NCI-H446 (cell line): ENCODE data around the gene OR2B2.
A peak's percentile ranks its signal among the peaks of the same experiment; 100 is the strongest.

Experiments
- DNase-seq, 2 experiments: peaks; one replicate each; lab custom pipeline; 2025; lab: John Stamatoyannopoulos, UW

Gene OR2B2

DNA sequence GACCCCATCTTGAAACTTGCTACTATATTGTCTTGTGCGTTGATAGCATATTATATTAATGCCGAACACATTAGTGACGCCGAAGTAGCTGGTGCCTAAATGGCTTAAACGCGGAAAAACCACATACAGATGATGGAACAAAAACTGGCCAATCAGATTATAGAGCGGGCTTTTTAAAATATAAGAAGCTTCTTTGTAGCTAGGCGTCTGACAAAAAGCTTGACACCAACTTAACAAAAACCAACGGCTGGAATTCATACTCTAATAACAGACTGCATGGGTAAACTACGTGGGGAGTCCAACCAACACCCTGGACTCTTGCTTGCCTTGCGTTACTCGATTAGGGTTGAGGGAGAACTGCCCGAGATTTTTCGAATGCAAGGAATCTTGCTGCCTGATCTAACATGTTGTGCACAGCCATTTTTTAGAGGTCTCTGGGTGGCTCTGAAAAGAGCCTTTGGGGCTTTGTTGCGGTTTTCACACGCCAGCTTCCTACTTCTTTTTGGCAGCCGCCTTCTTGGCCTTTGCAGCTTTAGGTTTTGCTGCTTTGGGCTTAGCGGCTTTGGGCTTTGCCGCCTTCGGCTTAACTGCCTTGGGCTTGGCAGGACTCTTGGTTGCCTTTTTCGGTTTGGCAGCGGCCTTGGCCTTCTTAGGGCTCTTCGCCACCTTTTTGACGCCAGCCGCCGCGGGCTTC lies 45.7 kb downstream of the OR2B2 start:
- no peak for DNase-seq

DNA sequence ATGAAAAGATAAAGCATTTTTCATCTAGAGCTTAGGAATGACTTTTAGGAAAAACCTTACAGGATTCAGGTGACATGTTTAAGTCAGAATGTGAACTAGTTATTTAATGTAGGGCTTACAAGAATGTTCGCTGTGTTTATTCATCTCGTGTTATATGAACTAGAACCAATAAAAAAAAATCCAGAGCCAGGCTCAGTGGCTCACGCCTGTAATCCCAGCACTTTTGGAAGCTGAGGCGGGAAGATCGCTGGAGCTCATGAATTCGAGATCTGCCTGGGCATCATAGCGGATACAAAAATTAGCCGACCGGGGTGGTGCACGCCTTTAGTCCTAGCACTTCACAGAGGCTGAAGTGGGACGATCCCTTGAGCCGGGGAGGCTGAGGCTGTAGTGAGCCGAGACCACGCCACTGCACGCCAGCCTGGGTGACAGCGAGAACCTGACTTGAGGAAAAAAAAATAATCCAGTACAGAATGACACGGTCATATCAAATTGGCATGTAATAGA lies 46.3 kb downstream of the OR2B2 start:
- no peak for DNase-seq

DNA sequence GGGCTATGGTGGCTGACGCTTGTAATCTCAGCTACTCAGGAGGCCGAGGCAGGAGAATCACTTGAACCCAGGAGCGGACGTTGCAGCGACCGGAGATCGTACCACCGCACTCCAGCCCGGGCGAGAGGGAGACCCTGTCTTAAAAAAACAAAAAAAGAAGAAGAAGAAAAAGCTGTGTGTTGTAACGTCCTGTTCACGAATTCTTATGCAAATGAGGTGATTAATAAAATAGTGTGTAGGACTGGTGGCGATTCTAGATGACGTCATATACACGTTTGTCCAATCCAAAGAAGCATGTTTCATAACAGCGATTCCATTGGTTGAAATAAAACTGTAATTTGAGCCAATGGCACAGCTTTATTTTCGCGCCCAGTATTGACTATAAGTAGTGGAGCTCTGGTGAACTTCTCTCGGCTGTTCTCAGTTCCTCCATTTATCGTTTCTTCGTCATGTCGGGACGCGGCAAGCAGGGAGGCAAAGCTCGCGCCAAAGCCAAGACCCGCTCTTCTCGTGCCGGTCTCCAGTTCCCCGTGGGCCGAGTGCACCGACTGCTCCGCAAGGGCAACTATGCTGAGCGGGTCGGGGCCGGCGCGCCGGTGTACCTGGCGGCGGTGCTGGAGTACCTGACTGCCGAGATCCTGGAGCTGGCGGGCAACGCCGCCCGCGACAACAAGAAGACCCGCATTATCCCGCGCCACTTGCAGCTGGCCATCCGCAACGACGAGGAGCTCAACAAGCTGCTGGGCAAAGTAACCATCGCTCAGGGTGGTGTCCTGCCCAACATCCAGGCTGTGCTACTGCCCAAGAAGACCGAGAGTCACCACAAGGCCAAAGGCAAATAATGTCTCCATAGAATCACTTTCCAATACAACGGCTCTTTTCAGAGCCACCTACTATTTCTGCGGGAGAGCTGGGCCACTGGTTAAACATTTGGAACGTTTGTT lies 47.0 kb downstream of the OR2B2 start:
- peak in 1 of 2 experiments; percentile 48 for DNase-seq

DNA sequence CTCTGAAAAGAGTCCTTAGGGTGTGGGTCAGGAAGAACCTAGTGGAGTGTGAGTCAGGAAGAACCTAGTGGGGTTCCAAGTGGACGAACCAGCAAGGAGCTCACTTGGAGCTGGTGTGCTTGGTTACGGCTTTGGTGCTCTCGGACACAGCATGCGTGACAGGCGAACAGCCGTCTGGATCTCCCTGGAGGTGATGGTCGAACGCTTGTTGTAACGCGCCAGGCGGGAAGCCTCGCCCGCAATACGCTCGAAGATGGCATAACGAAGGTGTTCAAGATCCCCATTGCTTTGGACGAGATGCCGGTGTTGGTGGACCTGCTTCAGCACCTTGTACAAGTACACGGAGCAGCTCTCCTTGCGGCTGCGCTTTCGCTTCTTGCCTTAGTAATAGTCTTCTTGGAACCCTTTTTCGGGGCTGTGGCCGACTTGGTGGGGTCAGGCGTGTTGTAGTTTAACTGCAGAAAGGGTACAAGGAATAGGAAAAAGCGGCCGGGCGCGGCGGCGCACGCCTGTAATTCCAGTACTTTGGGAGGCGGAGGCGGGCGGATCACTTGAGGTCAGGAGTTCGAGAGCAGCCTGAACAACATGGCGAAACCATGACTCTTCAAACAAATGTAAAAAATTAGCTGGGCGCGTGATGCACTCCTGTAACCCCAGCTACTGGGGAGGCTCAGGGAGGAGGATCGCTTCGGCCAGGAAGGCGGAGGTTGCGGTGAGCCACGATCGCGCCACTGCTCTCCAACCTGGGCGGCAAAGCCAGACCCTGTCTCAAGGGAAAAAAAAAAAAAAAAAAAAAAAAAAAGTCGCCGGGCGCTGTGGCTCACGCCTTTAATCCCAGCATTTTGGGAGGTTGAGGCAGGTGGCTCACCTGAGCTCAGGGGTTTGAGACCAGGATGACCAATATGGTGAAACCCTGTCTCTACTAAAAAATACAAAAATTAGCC lies 48.0 kb downstream of the OR2B2 start:
- no peak for DNase-seq

DNA sequence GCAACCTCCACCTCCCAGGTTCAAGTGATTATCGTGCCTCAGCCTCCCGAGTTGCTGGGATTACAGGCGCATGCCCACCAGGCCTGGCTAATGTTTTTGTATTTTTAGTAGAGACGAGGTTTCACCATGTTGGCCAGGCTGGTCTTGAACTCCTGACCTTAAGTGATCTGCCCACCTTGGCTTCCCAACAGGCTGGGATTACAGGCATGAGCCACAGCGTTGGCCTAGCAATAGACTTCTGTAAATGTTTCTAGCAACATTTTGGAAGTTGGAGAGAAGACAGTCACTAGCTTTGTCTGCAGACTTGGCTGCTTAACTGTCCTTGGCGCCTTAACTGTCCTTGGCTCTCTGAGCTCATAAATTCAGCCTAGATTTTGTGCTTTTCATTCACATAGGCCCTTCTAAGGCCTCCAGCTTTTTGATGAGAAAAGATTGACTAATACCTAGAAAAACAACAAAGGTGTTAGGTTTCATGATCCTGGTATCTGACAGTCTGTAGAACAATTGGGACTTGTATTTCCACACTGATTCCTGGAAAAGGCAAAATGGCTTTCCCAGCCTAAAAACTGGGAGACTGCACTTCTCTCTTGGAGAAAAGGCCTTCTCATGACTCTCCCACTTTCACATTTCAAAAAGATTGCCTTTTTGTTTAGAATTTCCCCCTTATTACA lies 49.7 kb downstream of the OR2B2 start:
- DNase-seq: no peak

DNA sequence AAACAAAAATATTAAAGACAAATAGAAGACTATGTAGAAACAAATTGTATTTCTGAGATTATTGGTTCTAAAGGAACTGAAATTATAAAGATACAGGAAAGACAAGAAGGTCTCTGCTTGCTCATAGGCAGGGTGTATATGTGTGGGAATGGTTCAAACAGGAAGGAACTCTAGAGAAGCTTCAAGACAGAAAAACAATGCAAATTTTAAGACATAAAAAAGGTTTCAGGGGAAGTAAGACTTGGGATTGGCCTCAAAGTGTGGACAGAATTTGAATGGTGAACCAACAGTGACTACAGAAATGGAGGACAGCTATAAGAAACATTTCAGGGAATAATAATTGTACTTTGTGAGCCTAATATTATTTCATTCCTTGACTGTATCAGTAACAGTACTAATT lies 50.3 kb downstream of the OR2B2 start:
- no peak for DNase-seq

DNA sequence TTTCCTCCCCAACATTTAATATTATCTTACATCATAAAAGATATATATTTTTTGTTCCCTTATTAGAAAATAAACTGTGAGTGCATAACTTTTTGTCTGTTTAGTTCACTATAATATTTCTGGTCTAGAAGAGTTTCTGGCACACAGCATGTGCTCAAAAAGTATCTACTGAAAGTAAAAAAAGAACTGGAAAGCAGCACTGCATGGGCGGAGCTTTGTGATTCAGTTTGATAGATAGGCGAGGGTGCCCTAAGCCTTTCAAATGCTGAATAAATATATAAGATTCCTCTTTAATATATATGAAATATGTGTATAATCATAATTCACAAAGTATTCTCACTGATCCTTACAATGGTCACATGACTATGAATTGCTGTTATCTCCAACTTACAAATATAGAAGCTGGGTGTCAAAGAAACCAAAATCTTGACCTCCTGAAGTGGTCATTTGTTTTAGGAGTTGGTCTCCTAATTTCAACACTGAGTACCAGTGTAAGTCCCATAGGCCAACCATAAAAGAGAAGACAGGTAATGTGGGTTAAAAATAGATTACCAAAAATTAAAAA lies 50.8 kb downstream of the OR2B2 start:
- DNase-seq: no peak
